ENCODE results near the gene CISH.

Gene CISH

GRCh38 chr3:50592568-50592967 lies 19.0 kb downstream of the CISH start:
- peak in 1 of 3 donors; percentile 47 for DNase-seq

GRCh38 chr3:50591196-50591741 lies 20.3 kb downstream of the CISH start:
- peak; percentile 30 to 45 (median 30) for DNase-seq

GRCh38 chr3:50588759-50589433 lies 22.7 kb downstream of the CISH start:
- no peak for DNase-seq

- no peak for DNase-seq
Measured at GRCh38 chr3:50587806-50588758, 23.5 kb downstream of the CISH start.

- no peak for DNase-seq
Measured at GRCh38 chr3:50587373-50587772, 24.2 kb downstream of the CISH start.

- no peak for DNase-seq
Measured at GRCh38 chr3:50586763-50587070, 24.9 kb downstream of the CISH start.

- peak; percentile 35 to 57 (median 35) for DNase-seq
Measured at GRCh38 chr3:50585919-50586762, 25.4 kb downstream of the CISH start.

GRCh38 chr3:50584391-50584790 lies 27.2 kb downstream of the CISH start:
- no peak for DNase-seq

- DNase-seq: no peak
Measured at GRCh38 chr3:50583897-50584296, 27.7 kb downstream of the CISH start.

GRCh38 chr3:50582083-50582482 lies 29.5 kb downstream of the CISH start:
- no peak for DNase-seq

GRCh38 chr3:50581459-50581842 lies 30.1 kb downstream of the CISH start:
- DNase-seq: no peak

GRCh38 chr3:50580683-50581458 lies 30.7 kb downstream of the CISH start:
- DNase-seq: no peak

GRCh38 chr3:50577348-50577747 lies 34.2 kb downstream of the CISH start:
- no peak for DNase-seq

GRCh38 chr3:50575372-50575771 lies 36.2 kb downstream of the CISH start:
- no peak for DNase-seq

GRCh38 chr3:50574444-50574831 lies 37.1 kb downstream of the CISH start:
- no peak for DNase-seq

GRCh38 chr3:50573566-50574443 lies 37.8 kb downstream of the CISH start:
- DNase-seq: no peak

- no peak for DNase-seq
Measured at GRCh38 chr3:50572801-50573371, 38.7 kb downstream of the CISH start.

GRCh38 chr3:50572158-50572557 lies 39.4 kb downstream of the CISH start:
- DNase-seq: peak; percentile 79 to 89 (median 84)

GRCh38 chr3:50571486-50571885 lies 40.1 kb downstream of the CISH start:
- DNase-seq: no peak

- DNase-seq: no peak
Measured at GRCh38 chr3:50570508-50571279, 40.9 kb downstream of the CISH start.

All from suppressor macrophage treated with lipopolysaccharide for 1 hour (primary cell).